Osteocyte (in vitro differentiated cells): ENCODE results near the gene LDB2. TPM values are rescaled to one million over a fixed set of nuclear protein-coding genes. Genes with fewer than 3 reads are reported as not detected.

Experiments
- DNase-seq: peaks from one replicate; pipeline ENCODE4 v3.0.0; 2021; ENCODE audit warnings: mixed read lengths; ENCODE audit not compliant: unreplicated experiment; ENCODE audit errors: extremely low spot score
- H3K27ac Mint-ChIP-seq: one replicate; pipeline ENCODE4 v1.8.0; 2021; ENCODE audit warnings: mild to moderate bottlenecking, mixed read lengths; ENCODE audit not compliant: unreplicated experiment
- H3K27me3 Mint-ChIP-seq: one replicate; pipeline ENCODE4 v1.8.0; 2021; ENCODE audit warnings: mixed read lengths; ENCODE audit not compliant: unreplicated experiment
- H3K36me3 Mint-ChIP-seq: one replicate; pipeline ENCODE4 v1.8.0; 2021; ENCODE audit warnings: mixed read lengths; ENCODE audit not compliant: unreplicated experiment
- H3K4me1 Mint-ChIP-seq: one replicate; pipeline ENCODE4 v1.8.0; 2021; ENCODE audit warnings: mixed read lengths; ENCODE audit not compliant: unreplicated experiment
- H3K4me3 Mint-ChIP-seq: one replicate; pipeline ENCODE4 v1.8.0; 2021; ENCODE audit warnings: mild to moderate bottlenecking, moderate library complexity, mixed read lengths; ENCODE audit not compliant: unreplicated experiment
- H3K9me3 Mint-ChIP-seq: one replicate; pipeline ENCODE4 v1.8.0; 2021; ENCODE audit warnings: mixed read lengths; ENCODE audit not compliant: unreplicated experiment
- total RNA-seq: library from RNA; stranded (reverse); gene quantifications from 2 replicates; pipeline ENCODE4 v1.2.1, GENCODE V29; 2021
- TF ChIP-seq, protein P1 (sequence below): fragments of 200-600 bp; sonication (generic); IDR thresholded peaks from 2 replicates; pipeline ENCODE4 v1.5.0; 2021; ENCODE audit warnings: antibody characterized with exemption, mild to moderate bottlenecking, moderate library complexity

The LDB2 gene
- total RNA-seq, 1 donor from 2014 or later, result 8.7 TPM

DNA sequence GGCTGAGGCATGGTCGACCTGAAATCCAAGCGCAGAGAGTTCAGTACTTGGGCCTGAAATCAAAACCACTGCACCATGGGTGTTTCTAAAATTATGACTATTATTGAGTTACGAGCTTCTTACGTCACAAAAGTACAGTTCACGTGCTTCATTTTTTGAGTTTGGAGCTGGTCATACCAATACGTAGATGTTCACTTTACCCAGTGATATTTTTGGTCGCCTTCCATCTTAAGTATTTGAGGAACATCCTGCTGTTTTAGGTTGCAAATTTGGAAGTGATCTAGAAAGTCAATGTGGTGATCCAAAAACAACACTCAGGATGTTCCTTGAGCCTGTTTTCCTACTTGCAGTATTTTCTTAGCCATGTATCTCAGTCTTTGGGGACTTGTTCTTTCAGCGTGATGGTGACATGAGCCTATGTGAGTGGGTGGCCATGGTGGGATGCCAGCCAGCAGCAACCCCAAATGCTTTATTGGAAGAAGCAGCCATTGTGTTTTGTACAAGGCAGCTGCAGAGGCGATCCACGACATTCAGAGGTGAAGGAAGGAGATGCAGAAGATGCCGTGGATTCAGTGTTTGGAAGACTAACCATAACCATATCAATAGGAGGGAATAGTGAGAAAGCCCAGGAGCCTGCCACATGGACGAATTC is 28.7 kb downstream of the LDB2 start:
- no peak overlapping the region for H3K4me3 Mint-ChIP-seq
- no peak overlapping the region for H3K27ac Mint-ChIP-seq
- H3K9me3 Mint-ChIP-seq, result no peaks in the 10 kb centered on the region
- TF ChIP-seq, protein P1, sequence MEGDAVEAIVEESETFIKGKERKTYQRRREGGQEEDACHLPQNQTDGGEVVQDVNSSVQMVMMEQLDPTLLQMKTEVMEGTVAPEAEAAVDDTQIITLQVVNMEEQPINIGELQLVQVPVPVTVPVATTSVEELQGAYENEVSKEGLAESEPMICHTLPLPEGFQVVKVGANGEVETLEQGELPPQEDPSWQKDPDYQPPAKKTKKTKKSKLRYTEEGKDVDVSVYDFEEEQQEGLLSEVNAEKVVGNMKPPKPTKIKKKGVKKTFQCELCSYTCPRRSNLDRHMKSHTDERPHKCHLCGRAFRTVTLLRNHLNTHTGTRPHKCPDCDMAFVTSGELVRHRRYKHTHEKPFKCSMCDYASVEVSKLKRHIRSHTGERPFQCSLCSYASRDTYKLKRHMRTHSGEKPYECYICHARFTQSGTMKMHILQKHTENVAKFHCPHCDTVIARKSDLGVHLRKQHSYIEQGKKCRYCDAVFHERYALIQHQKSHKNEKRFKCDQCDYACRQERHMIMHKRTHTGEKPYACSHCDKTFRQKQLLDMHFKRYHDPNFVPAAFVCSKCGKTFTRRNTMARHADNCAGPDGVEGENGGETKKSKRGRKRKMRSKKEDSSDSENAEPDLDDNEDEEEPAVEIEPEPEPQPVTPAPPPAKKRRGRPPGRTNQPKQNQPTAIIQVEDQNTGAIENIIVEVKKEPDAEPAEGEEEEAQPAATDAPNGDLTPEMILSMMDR, result no peak
- no peaks in the 10 kb centered on the region for H3K27me3 Mint-ChIP-seq
- H3K4me1 Mint-ChIP-seq, result no peaks in the 10 kb centered on the region
- H3K36me3 Mint-ChIP-seq, result no peaks in the 10 kb centered on the region
- DNase-seq, result no peak

DNA sequence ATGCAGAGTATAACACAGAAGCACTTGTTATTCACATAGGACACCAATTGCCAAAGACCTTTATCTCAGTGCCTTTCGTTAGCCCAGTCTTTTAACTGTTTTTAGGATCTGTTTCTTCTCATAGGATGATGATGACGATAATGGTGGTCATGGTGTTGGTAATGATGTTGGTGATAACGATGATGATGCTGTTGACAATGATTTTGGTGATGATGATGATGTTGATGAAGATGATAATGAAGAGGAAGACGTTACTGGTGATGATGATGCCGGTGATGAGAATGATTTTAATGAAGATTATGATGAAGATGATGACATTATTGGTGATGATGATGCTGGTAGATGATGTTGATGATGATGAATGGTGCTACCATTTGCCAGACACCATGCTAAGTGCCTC is 29.8 kb downstream of the LDB2 start:
- H3K4me1 Mint-ChIP-seq, result no peaks in the 10 kb centered on the region
- no peaks in the 10 kb centered on the region for H3K36me3 Mint-ChIP-seq
- no peaks in the 10 kb centered on the region for H3K27me3 Mint-ChIP-seq
- TF ChIP-seq, protein P1, result no peak
- no peak overlapping the region for H3K27ac Mint-ChIP-seq
- no peak for DNase-seq
- no peak overlapping the region for H3K4me3 Mint-ChIP-seq
- H3K9me3 Mint-ChIP-seq, result no peaks in the 10 kb centered on the region

DNA sequence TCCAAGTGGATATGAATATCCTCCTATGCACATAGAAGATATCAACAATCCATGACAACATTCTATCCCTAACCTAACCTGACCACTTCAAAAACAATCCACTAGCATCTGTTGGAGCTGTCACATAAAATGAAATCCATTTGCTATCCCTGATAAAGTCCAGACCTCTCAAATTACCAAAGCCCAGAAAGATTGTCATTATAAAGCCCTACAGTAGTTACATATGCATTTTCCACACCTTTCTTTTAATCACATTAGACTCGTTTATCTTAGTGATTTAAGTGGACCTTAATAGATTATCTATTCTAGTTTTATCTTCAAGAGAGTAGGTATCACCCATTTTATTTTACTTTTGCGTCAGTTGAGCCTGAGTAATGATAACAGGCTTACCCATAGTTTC is 30.6 kb downstream of the LDB2 start:
- Mint-ChIP-seq H3K36me3 (no peaks in the 10 kb centered on the region), H3K9me3 (no peaks in the 10 kb centered on the region), H3K27ac (no peak overlapping the region), H3K4me1 (no peaks in the 10 kb centered on the region), H3K4me3 (no peak overlapping the region), H3K27me3 (no peaks in the 10 kb centered on the region)
- TF ChIP-seq, protein P1, result no peak
- DNase-seq, result no peak

GRCh38 chr4:16866974-16867373 is 31.5 kb downstream of the LDB2 start:
- Mint-ChIP-seq H3K4me3 (no peak overlapping the region), H3K36me3 (no peaks in the 10 kb centered on the region), H3K4me1 (no peaks in the 10 kb centered on the region), H3K27ac (no peak overlapping the region), H3K27me3 (no peaks in the 10 kb centered on the region), H3K9me3 (no peaks in the 10 kb centered on the region)
- no peak for DNase-seq
- TF ChIP-seq, protein P1, result no peak

DNA sequence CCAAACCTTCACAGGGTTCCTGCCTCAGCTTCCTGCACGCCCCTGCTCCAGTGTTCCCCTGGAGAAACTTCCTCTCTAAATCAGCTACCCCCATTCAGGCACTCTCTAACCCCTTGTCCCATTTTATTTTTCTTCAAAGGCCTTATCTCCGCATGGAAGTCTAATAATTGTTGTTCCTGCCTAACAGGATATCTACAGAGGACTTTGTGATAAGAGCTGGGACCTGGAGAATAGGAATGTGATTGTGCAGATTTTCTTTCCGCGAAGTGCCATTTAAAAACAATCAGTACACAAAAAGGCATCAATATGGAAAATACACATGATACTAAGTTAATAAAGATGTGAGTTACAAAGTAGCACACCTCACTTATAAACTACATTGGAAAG is 32.6 kb downstream of the LDB2 start:
- no peaks in the 10 kb centered on the region for H3K9me3 Mint-ChIP-seq
- H3K36me3 Mint-ChIP-seq, result no peaks in the 10 kb centered on the region
- no peaks in the 10 kb centered on the region for H3K4me1 Mint-ChIP-seq
- H3K4me3 Mint-ChIP-seq, result no peak overlapping the region
- no peak for DNase-seq
- H3K27me3 Mint-ChIP-seq, result no peaks in the 10 kb centered on the region
- TF ChIP-seq, protein P1, result no peak
- H3K27ac Mint-ChIP-seq, result no peak overlapping the region
